BE2C (cell line): Measurements from ENCODE around the gene IQCF5.
"Not testable (repeated sequence)": the region's sequence is repeated elsewhere in the genome, so short reads cannot be mapped to it uniquely, and the experiment has no call there.

Experiments used
- DNase-seq: peaks from one replicate; pipeline ENCODE4 v3.0.0-alpha.2; 2020
- H3K27me3 ChIP-seq: fragments of 250-450 bp; sonication (Bioruptor Pico); 2 replicates; pipeline ENCODE4 v1.5.1; 2020; ENCODE audit warnings: mild to moderate bottlenecking
- H3K36me3 ChIP-seq: fragments of 250-450 bp; sonication (Bioruptor Pico); 2 replicates; pipeline ENCODE4 v1.5.1; 2020; ENCODE audit warnings: mild to moderate bottlenecking
- H3K4me1 ChIP-seq: fragments of 250-450 bp; sonication (Bioruptor Pico); 2 replicates; pipeline ENCODE4 v1.5.1; 2020
- H3K4me3 ChIP-seq: 2 replicates; pipeline ENCODE4 v1.5.1; 2011; ENCODE audit warnings: low read depth, low read length
- H3K9me3 ChIP-seq: fragments of 250-450 bp; sonication (Bioruptor Pico); 2 replicates; pipeline ENCODE4 v1.5.1; 2020
- TF ChIP-seq, protein P1 (sequence below): IDR thresholded peaks from 2 replicates; pipeline ENCODE4 v1.5.1; 2012; ENCODE audit warnings: mild to moderate bottlenecking, low read depth, low read length

IQCF5 gene

DNA sequence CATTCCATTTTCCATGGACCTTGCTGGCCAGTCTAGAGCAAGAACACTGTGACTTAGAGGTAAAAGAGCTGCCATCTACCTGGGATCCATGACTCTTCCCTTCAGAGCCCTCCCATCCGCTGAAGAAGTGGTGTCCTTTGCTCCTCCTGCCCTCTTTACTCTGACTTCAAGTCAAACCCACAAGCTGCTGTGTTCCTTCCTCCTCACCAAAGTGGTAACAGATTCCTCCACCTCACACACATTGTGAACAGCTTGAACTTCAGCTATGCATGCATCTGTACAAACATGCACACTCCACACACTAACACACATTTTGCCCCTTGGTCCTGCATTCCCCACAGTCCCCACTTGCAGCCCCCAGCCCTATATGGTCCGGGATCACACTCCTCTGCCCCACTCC lies 990 bp downstream of the IQCF5 start:
- TF ChIP-seq, protein P1, sequence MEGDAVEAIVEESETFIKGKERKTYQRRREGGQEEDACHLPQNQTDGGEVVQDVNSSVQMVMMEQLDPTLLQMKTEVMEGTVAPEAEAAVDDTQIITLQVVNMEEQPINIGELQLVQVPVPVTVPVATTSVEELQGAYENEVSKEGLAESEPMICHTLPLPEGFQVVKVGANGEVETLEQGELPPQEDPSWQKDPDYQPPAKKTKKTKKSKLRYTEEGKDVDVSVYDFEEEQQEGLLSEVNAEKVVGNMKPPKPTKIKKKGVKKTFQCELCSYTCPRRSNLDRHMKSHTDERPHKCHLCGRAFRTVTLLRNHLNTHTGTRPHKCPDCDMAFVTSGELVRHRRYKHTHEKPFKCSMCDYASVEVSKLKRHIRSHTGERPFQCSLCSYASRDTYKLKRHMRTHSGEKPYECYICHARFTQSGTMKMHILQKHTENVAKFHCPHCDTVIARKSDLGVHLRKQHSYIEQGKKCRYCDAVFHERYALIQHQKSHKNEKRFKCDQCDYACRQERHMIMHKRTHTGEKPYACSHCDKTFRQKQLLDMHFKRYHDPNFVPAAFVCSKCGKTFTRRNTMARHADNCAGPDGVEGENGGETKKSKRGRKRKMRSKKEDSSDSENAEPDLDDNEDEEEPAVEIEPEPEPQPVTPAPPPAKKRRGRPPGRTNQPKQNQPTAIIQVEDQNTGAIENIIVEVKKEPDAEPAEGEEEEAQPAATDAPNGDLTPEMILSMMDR, result no peak
- Histone ChIP-seq H3K36me3 (no peaks in the 10 kb centered on the region), H3K4me3 (no peak overlapping the region), H3K4me1 (no peaks in the 10 kb centered on the region), H3K27me3 (no peaks in the 10 kb centered on the region), H3K9me3 (no peaks in the 10 kb centered on the region)
- no peak for DNase-seq

DNA sequence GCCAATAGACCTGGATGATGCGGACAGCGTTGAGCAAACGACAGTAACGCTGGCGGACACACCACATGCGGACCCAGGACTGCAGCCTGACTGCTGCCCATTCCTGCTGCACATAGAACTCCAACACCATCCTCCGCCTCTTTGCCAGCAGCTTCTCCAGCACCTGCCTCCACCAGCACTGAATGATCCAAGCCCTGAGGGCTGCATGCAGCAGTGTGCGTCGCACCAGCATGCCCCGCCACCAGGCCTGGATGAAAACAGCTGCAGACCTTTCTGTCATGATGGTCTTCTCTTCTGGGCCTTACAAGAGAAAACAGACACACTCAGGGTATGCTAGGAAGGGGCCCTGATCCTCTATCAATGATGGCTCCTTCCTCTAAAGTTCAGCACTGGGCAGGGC lies 1.5 kb downstream of the IQCF5 start:
- H3K4me3 ChIP-seq, result no peak overlapping the region
- H3K36me3 ChIP-seq, result no peaks in the 10 kb centered on the region
- H3K4me1 ChIP-seq, result no peaks in the 10 kb centered on the region
- no peaks in the 10 kb centered on the region for H3K27me3 ChIP-seq
- no peaks in the 10 kb centered on the region for H3K9me3 ChIP-seq
- peak; percentile 11 for DNase-seq
- TF ChIP-seq, protein P1, result no peak

DNA sequence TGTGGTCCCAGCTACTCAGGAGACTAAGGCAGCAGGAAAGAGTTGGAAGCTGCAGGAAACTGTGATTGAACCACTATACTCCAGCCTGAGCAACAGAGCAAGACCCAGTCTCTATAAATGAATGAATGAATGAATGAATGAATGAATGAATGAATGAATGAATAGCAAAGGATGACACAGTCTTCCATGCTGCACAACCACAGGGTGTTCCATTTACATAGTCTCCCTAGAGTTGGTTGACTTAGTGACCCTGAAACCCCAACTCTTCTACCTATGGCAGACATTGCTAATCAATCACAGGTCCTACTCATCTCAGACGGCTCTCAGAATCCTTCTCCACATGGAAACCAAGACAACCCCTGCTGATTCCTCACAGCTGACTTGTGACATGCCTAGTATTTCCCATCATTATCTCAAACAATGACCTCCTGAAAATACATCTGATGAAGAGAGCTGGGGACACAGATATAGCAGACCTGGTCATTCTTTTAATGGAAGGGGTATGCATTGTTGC lies 2.1 kb downstream of the IQCF5 start:
- Histone ChIP-seq H3K4me3 (no peak overlapping the region), H3K9me3 (no peaks in the 10 kb centered on the region), H3K27me3 (no peaks in the 10 kb centered on the region), H3K4me1 (no peaks in the 10 kb centered on the region), H3K36me3 (no peaks in the 10 kb centered on the region)
- no peak for DNase-seq
- TF ChIP-seq, protein P1, result no peak

DNA sequence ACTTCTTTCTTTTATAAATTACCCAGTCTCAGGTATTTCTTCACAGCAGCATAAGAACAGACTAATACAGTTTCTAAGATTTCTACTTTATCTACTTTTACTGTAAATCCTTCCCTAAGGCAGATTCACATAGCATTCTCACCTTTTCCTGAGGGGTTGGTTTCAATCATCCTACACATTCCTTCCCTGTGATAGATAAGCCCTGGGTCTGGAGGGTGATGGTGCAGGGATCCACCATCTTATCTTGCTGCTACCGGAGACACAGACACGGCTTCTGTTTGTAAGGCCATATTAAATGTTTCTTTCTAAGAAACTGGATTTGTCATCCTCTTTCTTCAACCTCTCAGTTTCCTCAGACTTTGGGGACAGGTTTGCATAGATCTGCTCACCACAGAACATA lies 6.1 kb downstream of the IQCF5 start:
- DNase-seq, result no peak
- Histone ChIP-seq H3K4me1 (no peaks in the 10 kb centered on the region), H3K36me3 (no peaks in the 10 kb centered on the region), H3K9me3 (no peaks in the 10 kb centered on the region), H3K4me3 (no peak overlapping the region), H3K27me3 (no peaks in the 10 kb centered on the region; the same call in 1 of the 2 replicates)
- TF ChIP-seq, protein P1, result no peak

DNA sequence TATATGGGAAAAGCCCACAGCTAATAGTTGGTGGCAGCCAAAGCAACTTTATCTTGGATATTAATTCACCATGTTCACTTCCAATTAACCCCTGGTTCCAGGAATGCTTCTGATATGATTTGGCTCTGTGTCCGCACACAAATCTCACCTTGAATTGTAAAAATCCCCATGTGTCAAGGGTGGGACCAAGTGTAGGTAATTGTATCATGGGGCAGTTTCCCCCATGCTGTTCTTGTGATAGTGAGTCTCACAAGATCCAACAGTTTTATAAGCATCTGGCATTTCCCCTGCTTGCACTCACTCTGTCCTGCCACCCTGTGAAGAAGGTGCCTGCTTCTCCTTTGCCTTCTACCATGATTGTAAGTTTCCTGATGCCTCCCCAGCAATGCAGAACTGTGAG lies 6.5 kb downstream of the IQCF5 start:
- H3K9me3 ChIP-seq, DNase-seq, H3K36me3 ChIP-seq, H3K4me3 ChIP-seq, H3K27me3 ChIP-seq, H3K4me1 ChIP-seq: not testable (repeated sequence)

DNA sequence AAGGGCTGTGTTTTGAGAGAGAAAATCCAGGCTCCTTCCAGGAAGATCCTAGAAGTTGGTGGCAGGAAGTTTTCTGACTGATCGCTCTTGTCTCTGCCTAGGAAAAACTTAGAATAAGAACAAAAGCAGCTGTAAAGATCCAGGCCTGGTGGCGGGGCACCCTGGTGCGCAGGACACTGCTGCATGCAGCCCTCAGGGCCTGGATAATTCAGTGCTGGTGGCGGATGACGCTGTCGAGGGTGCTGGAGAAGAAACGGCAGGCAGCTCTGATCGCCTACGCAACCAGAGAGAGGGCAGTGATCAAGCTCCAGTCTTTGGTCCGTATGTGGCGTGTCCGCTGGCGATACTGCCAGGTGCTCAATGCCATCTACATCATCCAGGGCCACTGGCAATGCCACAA lies 12.5 kb downstream of the IQCF5 start:
- no peaks in the 10 kb centered on the region for H3K9me3 ChIP-seq
- TF ChIP-seq, protein P1, result no peak
- peak; percentile 4 for DNase-seq
- H3K4me3 ChIP-seq, result no peak overlapping the region
- H3K36me3 ChIP-seq, result no peaks in the 10 kb centered on the region
- H3K27me3 ChIP-seq, result no peaks in the 10 kb centered on the region; the same call in 1 of the 2 replicates
- H3K4me1 ChIP-seq, result no peaks in the 10 kb centered on the region
